H1 (cell line): ENCODE results near the gene GDPD3. TPM values are rescaled to one million over a fixed set of nuclear protein-coding genes. Genes with fewer than 3 reads are reported as not detected.

Source experiments
- CREB1 ChIP-seq: IDR thresholded peaks from 2 replicates; pipeline ENCODE4 v1.6.1; 2012; ENCODE audit warnings: inconsistent platforms
- JUN ChIP-seq: IDR thresholded peaks from 2 replicates; pipeline ENCODE4 v1.6.1; 2011; ENCODE audit warnings: low read depth, mild to moderate bottlenecking, improper control_type of control experiment, low read length
- POLR2A ChIP-seq, 2 experiments: IDR thresholded peaks; 1 replicate in 1 of 2; 2 replicates in 1 of 2; pipeline ENCODE4 v1.6.1; 2011; ENCODE audit warnings: low read depth in 2 of 2, low read length in 2 of 2, mild to moderate bottlenecking in 2 of 2; ENCODE audit errors: control extremely low read depth in 1 of 2
- SIRT6 ChIP-seq: IDR thresholded peaks from one replicate; pipeline ENCODE4 v1.7.1; 2012; ENCODE audit warnings: low read length, inconsistent platforms
- SP4 ChIP-seq: IDR thresholded peaks from 2 replicates; pipeline ENCODE4 v1.6.1; 2012; ENCODE audit warnings: low read length, inconsistent platforms
- TEAD4 ChIP-seq: IDR thresholded peaks from 2 replicates; pipeline ENCODE4 v1.6.1; 2012; ENCODE audit warnings: low read depth, low read length, inconsistent platforms, mixed read lengths
- polyA plus RNA-seq, 7 experiments: library from polyadenylated mRNA; depleted of rRNA in 3 of 7; stranded (reverse) in 5 of 7; unstranded in 2 of 7; fragments of >200 nt in 5 of 7; fragments of 200-250 nt in 2 of 7; gene quantifications; 1 replicate in 5 of 7; 2 replicates in 1 of 7; 4 replicates in 1 of 7; pipeline versions ENCODE4 v1.2.1 to v1.2.3, GENCODE V29; 2011 to 2013; ENCODE audit warnings: missing spikeins in 2 of 7, mixed read lengths in 2 of 7
- total RNA-seq: library from RNA; stranded (reverse); fragmentation: NEBNext Ultra II Directional; extraction: Animal tissue kit (Norgen Biotek cat#: 25700); gene quantifications from 2 replicates; pipeline ENCODE4 v1.2.1, GENCODE V29; 2021
- TF ChIP-seq, protein P1 (sequence below): fragments of 300-600 bp; sonication (generic); IDR thresholded peaks from 2 replicates; pipeline ENCODE4 v1.7.1; 2012; ENCODE audit warnings: low read length, moderate library complexity, mild to moderate bottlenecking, inconsistent platforms; ENCODE audit not compliant: insufficient replicate concordance
- TF ChIP-seq, protein P2 (sequence below): IDR thresholded peaks from 2 replicates; pipeline ENCODE4 v1.6.1; 2012; ENCODE audit warnings: inconsistent platforms
- TF ChIP-seq, protein P3 (sequence below): IDR thresholded peaks from 2 replicates; pipeline ENCODE4 v1.6.1; 2011; ENCODE audit warnings: low read length, improper control_type of control experiment

The GDPD3 gene
- total and polyA plus RNA-seq, 2 of the 8 experiments (the other 6 are each of a cell fraction or from before 2014, with no cell fraction given) = 0.20 TPM; not detected in 1

DNA sequence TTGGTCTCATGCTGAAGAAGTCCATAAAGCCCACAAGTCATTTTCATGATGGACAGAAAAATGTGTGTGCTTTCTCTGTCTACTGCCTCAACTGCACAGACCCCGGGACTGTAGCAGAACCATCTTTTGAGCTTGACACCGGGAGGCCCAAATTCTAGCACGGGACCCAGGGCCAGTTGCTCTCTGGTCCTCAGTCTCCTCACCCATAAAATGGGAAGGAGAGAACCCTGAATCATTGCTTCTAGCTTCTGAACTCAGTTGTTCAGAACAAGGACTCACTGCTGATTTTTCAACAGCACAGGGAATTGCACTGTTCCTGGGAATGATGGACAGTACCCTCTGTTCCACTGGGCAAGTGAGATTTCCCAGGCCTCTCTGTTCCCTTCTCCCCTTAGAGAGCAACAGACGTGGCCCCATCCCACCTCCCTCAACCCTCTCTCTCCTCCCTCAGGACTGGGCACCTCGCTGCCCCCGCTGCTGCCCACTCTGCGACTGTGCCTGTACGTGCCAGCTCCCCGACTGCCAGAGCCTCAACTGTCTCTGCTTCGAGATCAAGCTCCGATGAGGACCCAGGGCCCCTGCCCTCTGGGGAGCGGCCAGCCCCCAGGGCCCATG is 50.0 kb downstream of the GDPD3 start (continued):
- TF ChIP-seq, protein P1, sequence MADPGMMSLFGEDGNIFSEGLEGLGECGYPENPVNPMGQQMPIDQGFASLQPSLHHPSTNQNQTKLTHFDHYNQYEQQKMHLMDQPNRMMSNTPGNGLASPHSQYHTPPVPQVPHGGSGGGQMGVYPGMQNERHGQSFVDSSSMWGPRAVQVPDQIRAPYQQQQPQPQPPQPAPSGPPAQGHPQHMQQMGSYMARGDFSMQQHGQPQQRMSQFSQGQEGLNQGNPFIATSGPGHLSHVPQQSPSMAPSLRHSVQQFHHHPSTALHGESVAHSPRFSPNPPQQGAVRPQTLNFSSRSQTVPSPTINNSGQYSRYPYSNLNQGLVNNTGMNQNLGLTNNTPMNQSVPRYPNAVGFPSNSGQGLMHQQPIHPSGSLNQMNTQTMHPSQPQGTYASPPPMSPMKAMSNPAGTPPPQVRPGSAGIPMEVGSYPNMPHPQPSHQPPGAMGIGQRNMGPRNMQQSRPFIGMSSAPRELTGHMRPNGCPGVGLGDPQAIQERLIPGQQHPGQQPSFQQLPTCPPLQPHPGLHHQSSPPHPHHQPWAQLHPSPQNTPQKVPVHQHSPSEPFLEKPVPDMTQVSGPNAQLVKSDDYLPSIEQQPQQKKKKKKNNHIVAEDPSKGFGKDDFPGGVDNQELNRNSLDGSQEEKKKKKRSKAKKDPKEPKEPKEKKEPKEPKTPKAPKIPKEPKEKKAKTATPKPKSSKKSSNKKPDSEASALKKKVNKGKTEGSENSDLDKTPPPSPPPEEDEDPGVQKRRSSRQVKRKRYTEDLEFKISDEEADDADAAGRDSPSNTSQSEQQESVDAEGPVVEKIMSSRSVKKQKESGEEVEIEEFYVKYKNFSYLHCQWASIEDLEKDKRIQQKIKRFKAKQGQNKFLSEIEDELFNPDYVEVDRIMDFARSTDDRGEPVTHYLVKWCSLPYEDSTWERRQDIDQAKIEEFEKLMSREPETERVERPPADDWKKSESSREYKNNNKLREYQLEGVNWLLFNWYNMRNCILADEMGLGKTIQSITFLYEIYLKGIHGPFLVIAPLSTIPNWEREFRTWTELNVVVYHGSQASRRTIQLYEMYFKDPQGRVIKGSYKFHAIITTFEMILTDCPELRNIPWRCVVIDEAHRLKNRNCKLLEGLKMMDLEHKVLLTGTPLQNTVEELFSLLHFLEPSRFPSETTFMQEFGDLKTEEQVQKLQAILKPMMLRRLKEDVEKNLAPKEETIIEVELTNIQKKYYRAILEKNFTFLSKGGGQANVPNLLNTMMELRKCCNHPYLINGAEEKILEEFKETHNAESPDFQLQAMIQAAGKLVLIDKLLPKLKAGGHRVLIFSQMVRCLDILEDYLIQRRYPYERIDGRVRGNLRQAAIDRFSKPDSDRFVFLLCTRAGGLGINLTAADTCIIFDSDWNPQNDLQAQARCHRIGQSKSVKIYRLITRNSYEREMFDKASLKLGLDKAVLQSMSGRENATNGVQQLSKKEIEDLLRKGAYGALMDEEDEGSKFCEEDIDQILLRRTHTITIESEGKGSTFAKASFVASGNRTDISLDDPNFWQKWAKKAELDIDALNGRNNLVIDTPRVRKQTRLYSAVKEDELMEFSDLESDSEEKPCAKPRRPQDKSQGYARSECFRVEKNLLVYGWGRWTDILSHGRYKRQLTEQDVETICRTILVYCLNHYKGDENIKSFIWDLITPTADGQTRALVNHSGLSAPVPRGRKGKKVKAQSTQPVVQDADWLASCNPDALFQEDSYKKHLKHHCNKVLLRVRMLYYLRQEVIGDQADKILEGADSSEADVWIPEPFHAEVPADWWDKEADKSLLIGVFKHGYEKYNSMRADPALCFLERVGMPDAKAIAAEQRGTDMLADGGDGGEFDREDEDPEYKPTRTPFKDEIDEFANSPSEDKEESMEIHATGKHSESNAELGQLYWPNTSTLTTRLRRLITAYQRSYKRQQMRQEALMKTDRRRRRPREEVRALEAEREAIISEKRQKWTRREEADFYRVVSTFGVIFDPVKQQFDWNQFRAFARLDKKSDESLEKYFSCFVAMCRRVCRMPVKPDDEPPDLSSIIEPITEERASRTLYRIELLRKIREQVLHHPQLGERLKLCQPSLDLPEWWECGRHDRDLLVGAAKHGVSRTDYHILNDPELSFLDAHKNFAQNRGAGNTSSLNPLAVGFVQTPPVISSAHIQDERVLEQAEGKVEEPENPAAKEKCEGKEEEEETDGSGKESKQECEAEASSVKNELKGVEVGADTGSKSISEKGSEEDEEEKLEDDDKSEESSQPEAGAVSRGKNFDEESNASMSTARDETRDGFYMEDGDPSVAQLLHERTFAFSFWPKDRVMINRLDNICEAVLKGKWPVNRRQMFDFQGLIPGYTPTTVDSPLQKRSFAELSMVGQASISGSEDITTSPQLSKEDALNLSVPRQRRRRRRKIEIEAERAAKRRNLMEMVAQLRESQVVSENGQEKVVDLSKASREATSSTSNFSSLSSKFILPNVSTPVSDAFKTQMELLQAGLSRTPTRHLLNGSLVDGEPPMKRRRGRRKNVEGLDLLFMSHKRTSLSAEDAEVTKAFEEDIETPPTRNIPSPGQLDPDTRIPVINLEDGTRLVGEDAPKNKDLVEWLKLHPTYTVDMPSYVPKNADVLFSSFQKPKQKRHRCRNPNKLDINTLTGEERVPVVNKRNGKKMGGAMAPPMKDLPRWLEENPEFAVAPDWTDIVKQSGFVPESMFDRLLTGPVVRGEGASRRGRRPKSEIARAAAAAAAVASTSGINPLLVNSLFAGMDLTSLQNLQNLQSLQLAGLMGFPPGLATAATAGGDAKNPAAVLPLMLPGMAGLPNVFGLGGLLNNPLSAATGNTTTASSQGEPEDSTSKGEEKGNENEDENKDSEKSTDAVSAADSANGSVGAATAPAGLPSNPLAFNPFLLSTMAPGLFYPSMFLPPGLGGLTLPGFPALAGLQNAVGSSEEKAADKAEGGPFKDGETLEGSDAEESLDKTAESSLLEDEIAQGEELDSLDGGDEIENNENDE = no peak
- TF ChIP-seq CREB1 = no peak
- TF ChIP-seq, protein P2, sequence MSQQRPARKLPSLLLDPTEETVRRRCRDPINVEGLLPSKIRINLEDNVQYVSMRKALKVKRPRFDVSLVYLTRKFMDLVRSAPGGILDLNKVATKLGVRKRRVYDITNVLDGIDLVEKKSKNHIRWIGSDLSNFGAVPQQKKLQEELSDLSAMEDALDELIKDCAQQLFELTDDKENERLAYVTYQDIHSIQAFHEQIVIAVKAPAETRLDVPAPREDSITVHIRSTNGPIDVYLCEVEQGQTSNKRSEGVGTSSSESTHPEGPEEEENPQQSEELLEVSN = no peak
- TF ChIP-seq SP4 = no peak
- TF ChIP-seq JUN = no peak
- no peak for TF ChIP-seq POLR2A (IDR thresholded peaks at IDR 0.05; ENCODE audit: control extremely low read depth in 1 of 2, low read depth in 2 of 2, low read length in 2 of 2)
- TF ChIP-seq TEAD4 = no peak
- TF ChIP-seq, protein P3, sequence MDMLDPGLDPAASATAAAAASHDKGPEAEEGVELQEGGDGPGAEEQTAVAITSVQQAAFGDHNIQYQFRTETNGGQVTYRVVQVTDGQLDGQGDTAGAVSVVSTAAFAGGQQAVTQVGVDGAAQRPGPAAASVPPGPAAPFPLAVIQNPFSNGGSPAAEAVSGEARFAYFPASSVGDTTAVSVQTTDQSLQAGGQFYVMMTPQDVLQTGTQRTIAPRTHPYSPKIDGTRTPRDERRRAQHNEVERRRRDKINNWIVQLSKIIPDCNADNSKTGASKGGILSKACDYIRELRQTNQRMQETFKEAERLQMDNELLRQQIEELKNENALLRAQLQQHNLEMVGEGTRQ = no peak
- no peak for TF ChIP-seq SIRT6
